Measurements from ENCODE around the gene LDLRAP1.
A peak's percentile ranks its signal among the peaks of the same experiment; 100 is the strongest.

LDLRAP1 gene

DNA sequence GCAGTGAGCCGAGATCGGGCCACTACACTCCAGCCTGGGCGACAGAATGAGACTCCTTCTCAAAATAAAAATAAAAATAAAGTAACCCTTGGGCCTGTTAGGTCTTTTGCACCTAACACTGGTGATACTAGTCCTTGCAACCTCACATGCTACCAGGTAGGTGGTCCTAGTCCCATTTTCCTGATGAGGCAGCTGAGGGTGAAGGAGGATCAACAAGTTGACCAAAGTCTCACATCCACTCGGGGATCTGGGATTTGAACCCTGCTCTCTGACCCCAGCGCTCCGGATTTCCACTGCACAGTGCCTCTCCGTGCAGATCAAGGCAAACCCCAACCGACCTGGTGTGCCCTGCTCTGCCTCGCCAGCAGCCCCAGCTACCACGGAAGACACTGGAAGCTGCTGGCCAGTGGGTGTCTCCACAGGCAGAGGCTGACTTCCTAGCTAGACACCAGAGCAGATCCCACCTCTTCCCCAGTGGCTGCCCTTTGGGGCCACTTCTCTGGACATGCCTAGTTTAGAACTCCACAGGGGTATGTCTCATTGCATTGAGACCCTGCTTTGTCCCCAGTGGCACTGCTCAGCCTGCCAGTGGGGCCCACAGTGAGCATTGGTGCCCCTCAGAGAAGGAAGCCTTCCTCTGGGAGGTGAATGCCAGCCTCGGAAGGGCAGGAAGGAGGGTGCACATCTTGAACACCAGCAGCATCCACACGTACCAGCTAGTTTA is 27.6 kb downstream of the LDLRAP1 start:
- Histone ChIP-seq H3K27me3 (ENCODE audit: insufficient read depth, low read depth, severe bottlenecking) (no peaks in the 10 kb centered on the region), H3K36me3 (no peaks in the 10 kb centered on the region), H3K9me3 (ENCODE audit: severe bottlenecking) (no peaks in the 10 kb centered on the region), H3K4me3 (ENCODE audit: low read depth, low read length) (no peak overlapping the region), H3K27ac (peak overlapping the region; percentile 94)
- TF ChIP-seq CTCF (IDR thresholded peaks at IDR 0.05; ENCODE audit: low read depth, low read length), result no peak
- no peak for DNase-seq

DNA sequence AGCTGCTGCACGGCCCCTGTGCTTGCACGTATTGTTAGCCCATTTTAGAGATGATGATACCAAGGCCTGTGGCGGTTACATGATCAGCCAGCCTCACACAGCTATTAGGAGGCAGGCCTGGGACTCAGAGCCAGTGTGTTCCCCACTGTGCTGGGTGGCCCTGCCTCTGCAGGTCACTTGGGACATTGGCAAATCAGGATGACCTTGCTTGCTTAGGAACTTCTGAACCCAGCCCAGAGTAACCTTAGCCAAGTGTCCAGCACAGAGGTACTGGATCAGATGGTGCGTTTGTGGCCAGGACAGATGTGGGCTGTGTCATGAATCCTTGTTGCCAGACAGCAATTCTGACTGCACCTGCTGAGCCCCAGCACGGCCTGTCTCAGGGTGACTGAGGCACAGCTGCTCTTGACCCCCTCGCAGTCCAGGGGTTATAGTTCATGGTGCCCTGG is 28.1 kb downstream of the LDLRAP1 start:
- no peak overlapping the region for H3K4me3 ChIP-seq (ENCODE audit: low read depth, low read length)
- TF ChIP-seq CTCF (IDR thresholded peaks at IDR 0.05; ENCODE audit: low read depth, low read length), result no peak
- H3K27ac ChIP-seq, result no peak overlapping the region
- no peaks in the 10 kb centered on the region for H3K27me3 ChIP-seq (ENCODE audit: insufficient read depth, low read depth, severe bottlenecking)
- H3K9me3 ChIP-seq (ENCODE audit: severe bottlenecking), result no peaks in the 10 kb centered on the region
- H3K36me3 ChIP-seq, result no peaks in the 10 kb centered on the region
- no peak for DNase-seq

DNA sequence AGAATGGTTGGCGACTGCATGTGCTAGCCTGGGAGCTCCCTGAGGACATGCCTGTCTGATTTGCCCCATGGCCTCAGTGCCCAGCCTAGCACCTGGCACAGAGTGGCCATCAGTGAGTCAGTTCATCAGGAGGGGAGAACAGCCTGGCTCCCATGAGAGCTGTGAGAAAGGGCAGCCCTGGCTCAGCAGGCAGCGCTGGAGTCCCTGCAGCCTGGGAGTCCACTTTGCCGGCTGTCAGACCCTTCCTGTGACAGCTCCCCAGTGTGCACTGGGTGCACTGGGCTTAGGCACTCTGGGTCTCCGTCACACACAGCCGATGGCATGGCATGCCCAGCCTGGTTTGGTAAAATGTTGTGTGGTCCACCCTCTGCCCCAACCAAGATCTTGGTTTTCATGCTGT is 28.7 kb downstream of the LDLRAP1 start:
- TF ChIP-seq CTCF (IDR thresholded peaks at IDR 0.05; ENCODE audit: low read depth, low read length), result no peak
- Histone ChIP-seq H3K9me3 (ENCODE audit: severe bottlenecking) (no peaks in the 10 kb centered on the region), H3K36me3 (no peaks in the 10 kb centered on the region), H3K27ac (no peak overlapping the region), H3K27me3 (ENCODE audit: insufficient read depth, low read depth, severe bottlenecking) (no peaks in the 10 kb centered on the region), H3K4me3 (ENCODE audit: low read depth, low read length) (no peak overlapping the region)
- no peak for DNase-seq

DNA sequence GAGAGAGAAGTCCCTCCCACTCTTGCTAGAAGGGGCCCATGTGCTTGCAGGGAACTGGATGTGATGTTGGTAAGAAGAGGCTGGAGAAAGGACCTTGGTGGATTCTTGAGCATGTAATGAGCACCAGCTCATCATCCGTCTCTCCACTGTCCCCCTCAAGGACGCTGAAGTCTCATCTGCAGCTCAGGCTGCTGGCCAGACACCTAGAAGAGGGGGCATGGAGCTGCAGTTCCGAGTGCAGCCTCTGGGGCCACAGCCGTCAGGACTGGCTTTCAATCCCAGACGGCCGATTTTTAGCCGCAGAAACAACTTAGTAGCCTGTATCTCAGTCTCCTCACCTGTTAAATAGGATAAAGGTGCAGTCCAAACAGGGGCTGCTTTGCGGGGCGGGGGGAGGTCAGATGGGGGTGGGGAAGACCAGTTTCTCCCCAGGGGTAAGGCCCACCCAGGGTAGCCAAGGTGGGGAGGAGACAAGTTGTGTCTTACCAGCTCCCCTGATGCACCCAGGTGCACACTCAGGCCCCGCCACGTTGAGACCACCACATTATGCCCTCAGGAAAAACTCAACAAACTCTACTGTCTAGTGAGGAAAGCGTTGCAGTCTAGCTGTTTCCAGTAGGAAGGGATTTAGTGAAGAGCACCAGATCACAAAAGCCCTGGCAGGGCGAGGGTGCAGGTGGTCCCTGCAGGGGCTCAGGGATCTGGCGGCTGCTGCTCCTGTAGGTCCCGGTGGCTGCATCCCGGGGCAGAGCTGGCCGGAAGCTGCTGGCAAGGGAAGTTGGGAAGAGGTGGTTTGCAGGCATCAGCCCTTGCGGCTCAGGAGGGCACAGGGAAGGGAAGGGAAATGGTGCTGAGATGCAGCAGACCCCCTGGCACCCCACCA is 29.5 kb downstream of the LDLRAP1 start:
- H3K4me3 ChIP-seq (ENCODE audit: low read depth, low read length), result no peak overlapping the region
- peak; percentile 81 for TF ChIP-seq CTCF (IDR thresholded peaks at IDR 0.05; ENCODE audit: low read depth, low read length)
- no peaks in the 10 kb centered on the region for H3K36me3 ChIP-seq
- no peaks in the 10 kb centered on the region for H3K9me3 ChIP-seq (ENCODE audit: severe bottlenecking)
- DNase-seq, result peak; percentile 85
- 0 out of 2 replicates have a peak overlapping the region, but pooled peaks have one; percentile 12 for H3K27ac ChIP-seq
- H3K27me3 ChIP-seq (ENCODE audit: insufficient read depth, low read depth, severe bottlenecking), result no peaks in the 10 kb centered on the region

DNA sequence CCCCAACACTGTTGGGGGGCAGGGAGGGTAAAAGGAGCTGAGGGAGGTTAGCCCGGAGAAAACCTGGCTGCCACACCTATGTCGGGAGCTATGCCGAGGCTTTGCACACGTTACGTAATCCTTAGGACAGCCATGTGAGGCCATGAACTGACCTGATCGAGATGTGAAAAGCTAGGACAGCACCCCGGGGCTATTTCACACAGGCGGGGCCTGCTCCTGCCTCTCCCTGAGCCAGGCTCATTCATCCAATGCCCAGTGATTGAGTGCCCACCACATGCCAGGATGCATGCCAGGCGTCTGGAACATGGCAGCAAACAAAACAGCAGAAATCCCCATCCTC is 30.2 kb downstream of the LDLRAP1 start:
- no peaks in the 10 kb centered on the region for H3K9me3 ChIP-seq (ENCODE audit: severe bottlenecking)
- no peaks in the 10 kb centered on the region for H3K27me3 ChIP-seq (ENCODE audit: insufficient read depth, low read depth, severe bottlenecking)
- no peaks in the 10 kb centered on the region for H3K36me3 ChIP-seq
- peak; percentile 47 for DNase-seq
- no peak for TF ChIP-seq CTCF (IDR thresholded peaks at IDR 0.05; ENCODE audit: low read depth, low read length)
- no peak overlapping the region for H3K4me3 ChIP-seq (ENCODE audit: low read depth, low read length)
- H3K27ac ChIP-seq, result 0 out of 2 replicates have a peak overlapping the region, but pooled peaks have one; percentile 12

All from WERI-Rb-1 (cell line).